HG02870 (cell line): ENCODE results near the gene SCAF8.
"Not testable (repeated sequence)": the region's sequence is repeated elsewhere in the genome, so short reads cannot be mapped to it uniquely, and the experiment has no call there.

Experiments
- ATAC-seq: cut with Tn5 transposase; IDR thresholded peaks from one replicate; pipeline ENCODE4 v1.9.1; 2021; ENCODE audit warnings: mild to moderate bottlenecking, moderate library complexity; ENCODE audit not compliant: unreplicated experiment

The SCAF8 gene

DNA sequence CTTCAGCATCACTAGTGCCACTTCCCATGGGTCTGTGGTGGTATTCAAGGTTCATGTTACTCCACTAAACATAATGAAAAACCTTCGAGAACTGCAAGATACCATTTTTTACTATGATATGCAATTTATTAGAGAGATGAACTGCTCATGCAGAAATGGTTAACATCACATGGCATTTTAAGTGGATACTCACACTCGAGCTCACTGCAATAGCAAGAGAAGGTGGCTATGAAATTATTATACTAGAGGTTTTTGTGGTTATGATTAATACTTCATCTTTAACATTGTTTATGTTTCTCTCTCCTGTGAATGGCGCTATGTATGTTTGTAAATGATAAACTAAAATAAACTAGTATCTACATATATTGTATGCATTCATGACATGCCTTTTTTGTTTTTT, 35.1 kb downstream of the SCAF8 start:
- ATAC-seq, result no peak

DNA sequence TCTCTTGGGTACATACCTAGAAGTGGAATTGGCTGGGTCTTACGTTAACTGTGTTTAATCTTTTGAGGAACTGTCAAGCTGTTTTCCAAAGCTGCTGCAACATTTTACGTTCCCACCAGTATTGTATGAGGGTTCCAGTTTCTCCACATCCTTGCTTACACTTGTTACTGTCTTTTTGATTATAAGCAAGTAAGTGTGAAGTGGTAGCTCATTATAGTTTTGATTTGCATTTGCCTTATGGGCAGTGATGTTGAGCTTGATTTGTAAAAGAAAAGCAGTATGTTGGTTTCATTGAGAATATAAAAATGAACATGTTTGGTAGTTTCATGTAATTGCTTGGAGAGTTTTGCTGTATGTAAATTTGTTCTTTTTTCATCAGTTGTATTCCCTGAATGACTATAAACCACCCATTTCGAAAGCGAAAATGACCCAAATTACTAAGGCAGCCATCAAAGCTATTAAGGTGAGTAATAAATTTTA, 40.4 kb downstream of the SCAF8 start:
- peak; percentile 96 for ATAC-seq

DNA sequence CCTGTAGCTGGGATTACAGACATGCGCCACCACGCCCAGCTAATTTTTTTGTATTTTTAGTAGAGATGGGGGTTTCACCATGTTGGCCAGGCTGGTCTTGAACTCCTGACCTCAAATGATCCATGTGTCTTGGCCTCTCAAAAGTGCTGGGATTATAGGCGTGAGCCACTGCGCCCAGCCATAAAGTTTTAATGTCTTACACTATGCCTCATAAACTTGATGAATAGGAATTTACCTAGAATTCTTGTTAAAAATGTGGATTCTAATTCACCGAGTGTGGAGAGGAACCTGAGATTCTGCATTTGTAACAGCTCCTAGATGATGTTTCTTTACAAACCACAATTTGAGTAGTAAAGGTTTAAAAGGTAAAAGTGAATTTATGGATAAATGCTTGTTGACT, 45.9 kb downstream of the SCAF8 start:
- ATAC-seq, result not testable (repeated sequence)

DNA sequence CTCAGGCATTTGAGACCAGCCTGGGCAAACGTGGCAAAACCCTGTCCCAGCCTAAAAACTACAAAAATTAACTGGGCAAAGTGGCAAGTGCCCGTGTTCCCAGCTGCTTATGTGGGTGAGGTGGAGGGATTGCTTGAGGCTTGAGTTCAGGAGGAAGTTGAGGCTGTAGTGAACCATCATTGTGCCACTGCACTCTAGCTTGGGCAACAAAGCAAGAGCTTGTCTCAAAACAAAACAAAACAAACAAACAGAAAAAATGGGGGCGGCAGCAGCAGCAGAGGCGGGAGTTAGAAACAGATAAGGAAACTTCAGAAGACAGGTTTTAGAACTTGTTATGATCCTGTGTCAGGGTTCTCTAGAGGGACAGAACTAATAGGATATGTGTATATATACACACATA, 49.0 kb downstream of the SCAF8 start:
- no peak for ATAC-seq

DNA sequence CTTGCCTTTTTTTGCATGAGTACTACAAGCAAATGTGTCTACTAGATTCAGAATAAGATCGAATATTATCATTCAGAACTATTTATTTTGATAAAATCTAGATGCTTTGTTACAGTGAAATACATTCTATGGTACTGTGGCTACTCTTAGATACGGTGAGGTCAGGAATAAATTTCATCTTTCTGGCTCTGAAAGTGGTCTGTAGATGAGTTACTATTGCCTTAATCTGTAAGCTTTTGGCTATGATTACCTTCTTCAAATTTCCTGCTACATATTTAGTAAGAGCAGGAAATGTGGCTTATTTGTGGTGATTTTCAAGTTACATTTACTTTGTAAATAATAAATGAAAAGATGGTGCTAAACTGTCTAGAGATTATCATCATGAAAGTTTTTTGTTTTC, 50.0 kb downstream of the SCAF8 start:
- no peak for ATAC-seq

DNA sequence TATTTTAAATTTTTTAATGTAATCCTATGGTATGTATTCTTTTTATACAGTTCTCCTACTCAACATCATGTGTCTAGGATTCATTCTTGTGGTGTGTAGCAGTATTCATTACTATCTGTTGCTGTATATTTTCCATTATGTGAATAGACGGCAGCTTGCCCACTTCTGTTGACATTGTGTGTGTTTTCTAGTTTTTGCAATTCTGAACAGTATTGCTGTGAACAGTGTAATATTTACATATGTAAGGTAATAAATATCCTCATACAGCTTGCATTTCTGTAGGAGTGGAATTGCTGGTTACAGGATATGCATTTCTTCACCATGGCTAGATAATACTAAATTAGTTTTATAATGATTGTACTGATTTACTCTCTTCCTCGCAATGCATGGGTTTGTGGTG, 51.9 kb downstream of the SCAF8 start:
- no peak for ATAC-seq

DNA sequence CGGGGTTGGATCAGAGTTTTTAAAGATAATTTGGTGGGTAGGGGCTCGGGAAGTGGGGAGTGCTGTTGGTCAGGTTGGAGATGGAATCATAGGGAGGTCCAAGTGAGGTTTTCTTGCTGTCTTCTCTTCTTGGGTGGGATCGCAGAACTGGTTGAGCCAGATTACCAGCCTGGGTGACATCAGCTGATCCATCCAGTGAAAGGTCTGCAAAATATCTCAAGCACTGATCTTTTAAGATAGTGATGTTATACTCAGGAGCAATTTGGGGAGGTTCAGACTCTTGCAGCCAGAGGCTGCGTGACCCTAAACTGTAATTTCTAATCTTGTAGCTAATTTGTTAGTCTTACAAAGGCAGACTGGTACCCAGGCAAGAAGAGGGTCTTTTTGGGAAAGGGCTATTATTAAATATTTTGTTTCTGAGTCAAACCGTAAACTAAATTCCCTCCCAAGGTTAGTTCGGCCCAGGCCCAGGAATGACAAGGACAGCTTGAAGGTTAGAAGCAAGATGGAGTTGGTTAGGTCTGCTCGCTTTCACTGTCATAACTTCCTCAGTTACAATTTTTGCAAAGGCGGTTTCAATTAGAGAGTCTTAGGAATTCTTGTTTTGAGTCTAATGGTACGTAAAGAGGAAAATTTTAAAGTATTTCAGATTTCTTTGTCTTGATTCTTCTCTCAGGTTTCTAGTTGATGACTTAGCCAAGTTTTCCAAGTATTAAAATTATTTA, 53.1 kb downstream of the SCAF8 start:
- ATAC-seq, result no peak

DNA sequence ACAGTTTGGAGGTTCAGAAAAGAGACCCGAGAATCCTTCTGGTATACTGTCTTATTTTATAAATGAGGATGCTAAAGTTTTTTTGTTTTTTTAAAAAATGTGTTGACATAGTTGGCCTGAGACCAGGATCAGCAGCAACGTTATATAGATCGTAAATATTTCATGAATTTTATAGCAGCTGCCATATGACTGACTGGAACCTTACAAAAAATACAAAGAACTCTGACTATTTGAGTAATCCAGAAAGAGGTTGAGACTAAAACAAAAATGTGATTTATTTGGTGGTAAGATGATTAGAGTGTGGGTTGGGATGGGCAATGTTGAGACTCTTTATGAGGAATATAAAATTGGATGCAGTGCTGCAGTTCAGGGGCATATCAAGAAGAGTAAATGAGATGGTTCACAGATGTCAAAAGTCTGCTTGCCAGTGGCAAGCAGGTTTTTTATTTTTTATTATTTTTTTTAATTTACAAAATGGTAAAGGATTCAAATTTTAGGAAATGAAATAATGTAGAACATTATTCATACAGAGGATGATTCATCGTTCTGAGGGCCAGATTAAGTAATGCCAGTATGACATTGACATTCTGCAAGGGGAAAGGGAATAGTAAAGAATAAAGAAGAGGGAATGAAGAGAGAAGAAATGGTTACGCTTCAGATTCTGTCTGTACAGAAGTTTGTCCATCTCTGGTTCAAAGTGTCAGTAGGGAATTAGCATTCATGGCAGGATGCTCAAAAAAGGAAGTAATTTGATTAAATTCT, 58.5 kb downstream of the SCAF8 start:
- no peak for ATAC-seq

DNA sequence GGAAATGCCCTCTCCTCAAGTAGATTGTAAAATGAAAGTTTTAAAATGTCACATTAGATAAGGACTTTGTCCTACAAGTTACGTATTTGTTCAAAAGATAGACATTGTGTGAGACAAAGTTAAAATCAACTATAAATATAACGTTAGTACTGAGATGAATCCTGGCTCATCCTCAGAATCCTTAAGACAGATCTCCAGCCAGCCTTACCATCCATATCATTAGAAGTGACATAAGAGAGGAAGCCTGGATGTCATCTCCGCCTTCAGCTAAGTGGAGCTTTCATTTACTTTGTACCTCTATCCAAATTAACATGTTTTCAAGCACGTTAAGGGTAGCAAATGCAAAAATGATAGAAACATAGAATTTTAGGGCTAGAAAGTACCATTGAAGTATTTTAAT, 59.1 kb downstream of the SCAF8 start:
- no peak for ATAC-seq

DNA sequence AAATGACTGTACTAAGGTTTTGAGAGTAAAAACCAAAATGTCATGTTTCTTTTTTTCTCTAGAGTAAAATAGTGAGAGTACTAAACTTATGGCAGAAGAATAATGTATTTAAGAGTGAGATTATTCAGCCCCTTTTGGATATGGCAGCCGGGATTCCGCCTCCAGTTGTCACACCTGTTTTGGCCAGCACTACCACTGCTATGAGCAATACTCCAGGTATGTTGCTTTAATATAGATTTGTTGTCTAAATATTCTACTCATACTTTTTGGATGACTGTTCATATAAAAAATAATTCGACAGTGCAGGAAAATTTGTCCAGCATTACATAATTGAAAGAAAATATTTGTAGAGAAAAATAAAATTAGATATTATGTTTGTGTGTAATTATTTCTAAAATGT, 59.5 kb downstream of the SCAF8 start:
- no peak for ATAC-seq

DNA sequence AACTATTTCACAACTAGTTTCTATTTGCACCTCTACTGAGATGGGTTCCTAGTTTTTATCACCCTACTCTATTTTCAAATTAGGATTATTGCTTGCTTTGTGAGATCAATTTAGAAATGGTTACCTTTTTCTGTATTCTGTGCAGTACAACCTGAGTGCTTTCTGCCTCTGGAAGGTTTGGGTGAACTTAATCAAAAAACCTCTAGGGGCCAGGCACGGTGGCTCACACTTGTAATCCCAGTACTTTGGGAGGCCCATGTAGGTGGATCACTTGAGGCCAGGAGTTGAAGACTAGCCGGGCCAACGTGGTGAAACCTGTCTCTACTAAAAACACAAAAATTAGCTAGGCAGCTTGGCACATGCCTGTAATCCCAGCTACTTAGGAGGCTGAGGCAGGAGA, 63.3 kb downstream of the SCAF8 start:
- no peak for ATAC-seq

DNA sequence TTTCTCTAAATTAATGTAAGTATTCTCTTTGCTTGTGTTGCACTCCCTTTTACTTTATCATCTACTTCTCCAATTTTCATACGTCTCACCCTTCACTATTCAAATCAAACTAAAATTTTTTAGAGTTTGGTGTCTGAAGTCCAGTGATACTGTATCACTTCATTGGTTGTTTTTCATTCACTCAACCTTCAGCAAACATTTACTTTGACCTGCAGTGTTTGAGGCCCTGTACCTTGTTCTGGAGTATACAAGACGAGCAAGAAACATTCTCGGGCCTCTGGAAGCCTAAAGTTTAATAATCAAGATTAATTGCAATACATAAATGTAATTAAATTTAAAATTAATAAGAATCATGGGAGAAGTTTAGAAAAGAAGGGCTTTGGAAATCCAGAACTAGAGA, 64.6 kb downstream of the SCAF8 start:
- ATAC-seq, result no peak

DNA sequence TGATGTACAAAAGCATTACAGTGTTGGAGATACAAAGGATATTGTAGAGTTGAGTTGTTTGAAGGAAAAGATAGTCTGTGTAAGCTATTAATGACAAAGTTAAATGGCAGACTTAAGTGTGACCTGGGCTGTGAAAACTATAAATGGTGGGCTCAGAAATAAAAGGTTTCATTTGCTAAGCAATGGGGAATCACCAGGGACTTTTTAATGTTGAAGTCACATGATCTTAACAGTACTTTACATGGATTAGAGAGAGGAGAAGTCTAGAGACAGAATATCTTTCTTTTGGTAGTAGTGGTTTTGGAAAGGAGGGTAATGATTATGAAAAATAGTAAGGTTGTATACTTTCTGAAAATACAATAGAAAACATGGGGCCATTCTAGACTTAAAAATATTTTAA, 67.1 kb downstream of the SCAF8 start:
- ATAC-seq, result no peak

DNA sequence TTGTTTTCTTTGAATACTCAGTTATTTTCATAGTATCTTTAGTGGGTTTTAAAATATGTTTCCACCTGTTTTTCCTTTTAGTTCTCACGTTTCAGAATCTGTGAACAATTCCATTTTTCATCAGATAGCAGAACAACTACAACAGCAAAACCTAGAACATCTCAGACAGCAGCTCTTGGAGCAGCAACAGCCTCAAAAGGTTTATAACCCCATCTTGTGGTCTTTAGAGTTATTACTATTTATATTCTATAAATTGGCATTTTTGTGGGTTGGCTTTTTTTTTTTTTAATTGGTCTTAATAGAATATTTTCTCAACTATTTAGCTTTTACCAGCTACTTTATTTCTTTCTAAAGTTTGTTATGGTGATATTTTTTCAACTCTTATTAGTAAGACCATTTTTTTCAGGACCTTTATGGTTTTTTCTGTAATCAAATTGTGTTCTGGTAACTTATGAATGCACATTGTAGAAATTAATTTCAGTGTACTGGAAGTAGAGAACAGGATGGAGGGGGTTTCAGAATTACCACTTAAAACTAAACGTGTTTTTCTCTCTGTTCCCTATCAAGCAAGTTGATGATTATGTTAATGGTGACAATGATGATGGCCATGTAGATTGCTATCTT, 72.2 kb downstream of the SCAF8 start:
- ATAC-seq, result no peak

DNA sequence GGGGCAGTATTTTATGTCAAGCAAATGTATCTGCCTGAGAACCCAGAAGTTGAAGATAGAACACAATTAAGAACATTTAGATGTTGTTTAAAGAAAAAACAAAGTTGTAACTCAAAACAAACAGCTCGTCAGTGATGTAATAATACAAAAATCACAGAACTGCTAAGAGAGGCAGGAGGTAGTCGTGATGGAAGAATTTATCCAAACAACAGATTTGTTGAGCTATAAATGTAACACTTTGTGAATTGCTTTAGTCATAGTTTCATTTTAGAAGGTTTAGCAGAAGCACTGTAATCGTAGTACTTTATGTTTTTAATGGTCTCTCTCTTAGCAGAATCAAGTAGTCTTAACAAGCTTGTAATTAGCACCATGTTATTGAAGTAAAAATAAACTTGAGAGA, 73.6 kb downstream of the SCAF8 start:
- ATAC-seq, result no peak

DNA sequence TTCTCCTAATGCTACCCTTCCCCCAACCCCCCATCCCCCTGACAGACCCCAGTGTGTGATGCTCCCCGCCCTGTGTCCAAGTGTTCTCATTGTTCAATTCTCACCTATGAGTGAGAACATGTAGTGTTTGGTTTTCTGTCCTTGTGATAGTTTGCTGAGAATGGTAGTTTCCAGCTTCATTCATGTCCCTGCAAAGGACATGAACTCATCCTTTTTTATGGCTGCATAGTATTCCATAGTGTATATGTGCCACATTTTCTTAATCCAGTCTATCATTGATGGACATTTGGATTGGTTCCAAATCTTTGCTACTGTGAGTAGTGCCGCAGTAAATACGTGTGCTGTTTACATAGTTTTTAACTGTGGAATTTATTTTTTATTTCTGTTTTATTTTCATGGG, 78.4 kb downstream of the SCAF8 start:
- ATAC-seq, result not testable (repeated sequence)

DNA sequence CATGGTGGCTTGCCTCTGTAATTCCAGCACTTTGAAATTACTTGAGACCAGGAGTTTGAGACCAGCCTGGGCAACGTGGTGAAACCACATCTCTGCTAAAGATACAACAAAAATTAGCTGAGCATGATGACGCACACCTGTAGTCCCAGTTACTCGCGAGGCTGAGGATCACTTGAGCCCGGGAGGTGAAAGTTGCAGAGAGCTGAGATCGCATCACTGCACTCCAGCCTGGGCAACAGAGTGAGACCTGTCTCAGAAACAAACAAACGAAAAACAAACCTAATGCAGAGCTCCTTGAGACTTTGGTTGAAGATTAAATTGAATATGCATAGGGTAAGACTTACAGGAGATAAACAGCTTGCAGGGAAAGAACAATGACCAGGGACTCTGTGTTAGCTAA, 80.8 kb downstream of the SCAF8 start:
- ATAC-seq, result peak; percentile 78

DNA sequence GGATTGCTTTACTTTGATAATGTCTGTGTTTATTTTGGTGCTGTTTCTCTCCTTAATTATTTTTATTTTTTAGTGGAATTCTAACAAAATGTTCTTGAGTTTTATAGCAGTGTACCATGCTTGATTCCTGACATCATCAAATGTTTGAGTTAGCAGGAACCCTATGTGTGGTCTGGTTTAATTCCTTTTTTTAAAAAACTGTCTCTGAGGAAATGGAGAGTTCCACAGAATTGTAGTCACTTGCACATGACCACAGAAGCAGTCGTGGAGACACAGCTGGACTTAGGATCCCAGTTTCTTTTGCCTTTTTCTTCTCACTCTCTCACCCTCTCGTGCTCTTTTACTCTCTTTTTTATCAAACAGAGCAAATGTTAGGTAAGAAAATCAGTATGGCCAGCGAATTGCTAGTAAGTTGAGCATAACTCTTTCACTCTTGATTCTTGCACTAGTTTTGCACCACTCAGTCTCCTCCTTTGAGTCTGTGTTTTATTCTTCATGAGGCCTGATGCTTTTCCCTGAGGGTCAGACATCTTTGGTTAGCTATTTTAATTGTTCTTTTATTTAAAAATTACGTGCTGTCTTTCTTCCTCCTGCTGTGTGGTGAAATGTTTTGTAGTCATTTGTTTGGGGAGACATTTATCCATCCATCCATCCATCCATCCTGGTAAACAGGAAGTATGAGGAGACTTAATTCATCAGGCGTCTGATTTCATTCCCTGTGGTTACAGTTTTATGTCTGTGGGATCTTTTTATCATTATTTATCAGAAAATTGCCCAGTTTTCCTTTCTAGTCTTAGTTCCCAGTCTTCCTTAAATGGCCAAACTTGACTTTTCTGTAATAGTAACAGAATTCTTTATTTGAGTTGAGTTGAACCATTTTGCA, 83.0 kb downstream of the SCAF8 start:
- ATAC-seq, result no peak

DNA sequence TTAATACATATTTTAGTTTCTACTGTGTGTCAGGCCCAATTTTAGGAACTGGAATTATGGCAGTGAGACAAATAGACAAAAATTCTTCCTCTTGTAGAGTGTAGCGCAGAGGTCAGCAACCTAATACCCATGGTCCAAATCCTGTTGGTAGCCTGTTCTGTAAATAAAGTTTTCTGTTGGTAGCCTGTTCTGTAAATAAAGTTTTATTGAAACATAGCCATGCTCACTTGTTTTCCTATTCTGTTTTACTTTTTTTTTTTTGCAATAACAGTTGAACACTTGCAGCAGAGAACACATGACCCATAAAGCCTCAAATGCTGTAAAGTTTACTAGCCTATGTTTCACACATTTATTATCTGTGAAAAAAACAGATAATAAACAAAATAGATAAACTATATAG, 87.9 kb downstream of the SCAF8 start:
- ATAC-seq, result no peak

DNA sequence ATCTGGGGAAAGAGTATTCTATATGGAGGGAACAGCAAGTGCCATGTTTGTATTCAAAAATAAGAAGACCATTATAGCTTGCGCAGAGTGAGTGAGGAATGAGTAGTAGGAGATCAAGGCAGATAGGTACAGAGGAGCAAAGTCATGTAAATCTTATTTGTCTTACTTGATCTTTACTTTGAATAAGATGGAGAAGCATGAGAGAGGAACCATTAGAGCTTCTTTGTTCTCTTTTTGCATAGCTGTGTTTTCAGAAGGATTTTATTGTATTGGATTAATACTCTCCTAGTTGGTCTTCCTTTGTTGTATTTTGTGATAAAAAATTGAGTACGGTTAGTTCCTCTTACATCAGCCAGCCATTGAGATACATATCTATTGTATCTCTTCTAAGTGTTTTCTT, 88.4 kb downstream of the SCAF8 start:
- ATAC-seq, result no peak

DNA sequence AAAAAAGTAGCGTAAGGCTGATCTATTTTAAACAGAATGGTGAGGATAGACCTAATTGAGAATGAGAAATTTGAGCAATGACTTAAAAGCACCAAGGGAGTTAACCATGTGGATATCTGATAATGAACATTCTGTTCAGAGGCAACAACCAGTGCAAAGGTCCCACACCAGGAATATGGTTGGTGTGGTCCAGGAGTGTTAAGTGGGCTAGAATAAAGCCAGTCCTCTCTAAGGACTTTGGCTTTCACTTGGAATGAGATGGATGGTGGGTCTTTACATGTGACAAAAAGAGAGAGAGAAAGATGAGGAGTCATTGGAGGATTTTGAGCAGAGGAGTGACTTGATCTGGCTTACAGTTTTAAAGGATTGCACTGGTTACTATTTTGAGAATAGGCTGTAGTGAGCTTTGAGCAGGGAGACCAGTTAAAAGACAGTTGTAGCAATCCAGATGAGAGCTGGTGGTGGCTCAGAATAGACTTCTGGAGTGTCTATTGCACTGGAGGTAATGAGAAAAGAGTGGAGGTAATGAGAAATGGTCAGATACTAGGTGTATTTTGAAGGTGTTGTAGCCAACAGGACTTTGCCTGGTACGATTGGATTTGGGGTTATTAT, 89.8 kb downstream of the SCAF8 start:
- no peak for ATAC-seq
